Vagina (tissue), 2 donors: ENCODE measurements around the gene NSUN7.

ENCODE experiments used
- CTCF ChIP-seq, 3 experiments: fragments of 450-650 bp in 2 of 3; fragments of 200-600 bp in 1 of 3; sonication (generic) in 1 of 3; IDR thresholded peaks; one replicate each; pipeline ENCODE4 v1.5.1; 2017 to 2019; ENCODE audit warnings: antibody characterized with exemption in 3 of 3, mild to moderate bottlenecking in 2 of 3, moderate library complexity in 2 of 3
- POLR2A ChIP-seq, 2 donors: fragments of 450-650 bp; IDR thresholded peaks; one replicate each; pipeline ENCODE4 v1.6.1; 2017; ENCODE audit warnings: antibody characterized with exemption in 2 of 2, mild to moderate bottlenecking in 2 of 2, moderate library complexity in 2 of 2
- POLR2AphosphoS5 ChIP-seq, 2 donors: sonication (generic); formaldehyde crosslinking; IDR thresholded peaks; one replicate each; pipeline ENCODE4 v1.9.0; 2017; ENCODE audit warnings: antibody characterized with exemption in 2 of 2, mild to moderate bottlenecking in 2 of 2, low read depth in 1 of 2; ENCODE audit not compliant: insufficient read depth in 1 of 2

DNA sequence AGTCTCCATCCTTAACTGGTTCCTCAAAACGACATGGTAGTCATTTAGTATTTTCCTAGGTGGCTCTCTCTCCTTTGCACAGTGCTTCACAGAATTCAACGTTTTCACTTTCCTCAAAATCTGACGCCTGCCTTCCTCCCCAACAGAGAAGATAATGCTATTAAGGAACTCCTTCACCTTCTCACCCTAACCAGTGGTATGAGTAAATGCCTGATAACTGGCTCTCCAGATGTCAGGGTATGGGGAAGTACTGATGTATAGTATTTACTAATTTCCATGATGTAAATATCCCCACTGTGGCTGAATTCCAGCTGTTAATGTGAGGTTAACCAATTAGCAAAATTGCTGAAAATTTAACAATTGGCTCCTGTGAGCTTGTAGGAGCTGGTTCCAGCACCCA lies 28.8 kb upstream of the NSUN7 start:
- TF ChIP-seq CTCF (IDR thresholded peaks at IDR 0.05) (no peak), POLR2AphosphoS5 (IDR thresholded peaks at IDR 0.05; ENCODE audit: insufficient read depth in 1 of 2, low read depth in 1 of 2) (no peak), POLR2A (IDR thresholded peaks at IDR 0.05) (no peak)
